GM19035 (cell line): ENCODE measurements around the gene UBE3B.

Experiments used
- ATAC-seq: cut with Tn5 transposase; IDR thresholded peaks from one replicate; pipeline ENCODE4 v1.9.1; 2021; ENCODE audit not compliant: unreplicated experiment

UBE3B gene

GRCh38 chr12:109567967-109568366, 90.5 kb downstream of the UBE3B start:
- no peak for ATAC-seq

GRCh38 chr12:109568486-109568885, 91.1 kb downstream of the UBE3B start:
- no peak for ATAC-seq

GRCh38 chr12:109571773-109572505, 94.5 kb downstream of the UBE3B start:
- ATAC-seq: no peak

GRCh38 chr12:109572506-109572845, 95.0 kb downstream of the UBE3B start:
- ATAC-seq: no peak

- ATAC-seq: peak; percentile 93
These were observed 95.8 kb downstream of the UBE3B start, which contains the start of the genes MMAB and MVK for GRCh38 chr12:109573029-109573913. Gene MMAB, minus strand, starts transcription at chr12:109573504. Its CDS starts 24 bp downstream, at chr12:109573480. Gene MVK, plus strand, starts transcription at chr12:109573794. Its CDS starts 1,029 bp downstream, at chr12:109574823.

GRCh38 chr12:109573914-109574244, 96.4 kb downstream of the UBE3B start:
- ATAC-seq: peak; percentile 19

GRCh38 chr12:109575683-109576082, 98.2 kb downstream of the UBE3B start:
- ATAC-seq: no peak

GRCh38 chr12:109577311-109577710, 99.9 kb downstream of the UBE3B start:
- ATAC-seq: no peak

- no peak for ATAC-seq
These were observed 101.0 kb downstream of the UBE3B start for GRCh38 chr12:109578330-109578927.

GRCh38 chr12:109579639-109580038, 102.2 kb downstream of the UBE3B start:
- no peak for ATAC-seq

- no peak for ATAC-seq
These were observed 102.8 kb downstream of the UBE3B start for GRCh38 chr12:109580272-109580671.

- ATAC-seq: no peak
These were observed 103.4 kb downstream of the UBE3B start for GRCh38 chr12:109580684-109581333.

- ATAC-seq: no peak
These were observed 103.9 kb downstream of the UBE3B start for GRCh38 chr12:109581334-109581691.

- no peak for ATAC-seq
These were observed 104.4 kb downstream of the UBE3B start for GRCh38 chr12:109581856-109582255.

- ATAC-seq: no peak
These were observed 105.2 kb downstream of the UBE3B start for GRCh38 chr12:109582636-109583035.

- ATAC-seq: no peak
These were observed 106.3 kb downstream of the UBE3B start for GRCh38 chr12:109583733-109584132.
